OCI-LY1 (cell line): ENCODE results near the gene USP48.

ENCODE experiments used
- H2AFZ ChIP-seq: fragments of 200-600 bp; sonication (generic), shearing (Covaris generic); 2 replicates; pipeline ENCODE4 v1.6.0; 2014; ENCODE audit warnings: antibody characterized with exemption, mild to moderate bottlenecking, low read length
- H3F3A ChIP-seq: fragments of 200-600 bp; sonication (generic), shearing (Covaris generic); 2 replicates; pipeline ENCODE4 v1.6.0; 2014; ENCODE audit warnings: mild to moderate bottlenecking, antibody characterized with exemption, low read length, moderate library complexity; ENCODE audit not compliant: insufficient read depth
- H3K27ac ChIP-seq: fragments of 200-600 bp; sonication (generic); 2 replicates; pipeline ENCODE4 v1.5.1; 2014; ENCODE audit warnings: low read length, mixed run types, mild to moderate bottlenecking, low read depth; ENCODE audit not compliant: poor library complexity, severe bottlenecking
- H3K27me3 ChIP-seq: fragments of 200-600 bp; sonication (generic); 2 replicates; pipeline ENCODE4 v1.6.0; 2014; ENCODE audit warnings: antibody characterized with exemption, mild to moderate bottlenecking, low read length, moderate library complexity; ENCODE audit not compliant: insufficient read depth
- H3K36me3 ChIP-seq: fragments of 200-600 bp; sonication (generic); 2 replicates; pipeline ENCODE4 v1.6.1; 2014; ENCODE audit warnings: mild to moderate bottlenecking, antibody characterized with exemption, low read length, moderate library complexity, mixed read lengths; ENCODE audit not compliant: insufficient read depth
- H3K4me1 ChIP-seq: fragments of 200-600 bp; sonication (generic); 2 replicates; pipeline ENCODE4 v1.5.1; 2014; ENCODE audit warnings: mild to moderate bottlenecking, low read length, moderate library complexity; ENCODE audit not compliant: insufficient read depth, severe bottlenecking
- H3K4me2 ChIP-seq: fragments of 200-600 bp; sonication (generic), shearing (Covaris generic); 2 replicates; pipeline ENCODE4 v1.6.1; 2014; ENCODE audit warnings: low read length
- H3K4me3 ChIP-seq: fragments of 200-600 bp; sonication (generic); 2 replicates; pipeline ENCODE4 v1.5.1; 2014; ENCODE audit warnings: low read length, low read depth, mild to moderate bottlenecking, mixed read lengths; ENCODE audit not compliant: poor library complexity, severe bottlenecking
- H3K79me2 ChIP-seq: fragments of 200-600 bp; shearing (Covaris generic); 2 replicates; pipeline ENCODE4 v1.6.1; 2016; ENCODE audit warnings: mixed run types, low read length, mixed read lengths; ENCODE audit not compliant: insufficient read depth
- H3K9ac ChIP-seq: fragments of 200-600 bp; sonication (generic), shearing (Covaris generic); 2 replicates; pipeline ENCODE4 v1.6.1; 2014; ENCODE audit warnings: mild to moderate bottlenecking, low read length, mixed read lengths
- H3K9me2 ChIP-seq: fragments of 200-600 bp; sonication (generic), shearing (Covaris generic); 2 replicates; pipeline ENCODE4 v1.6.1; 2014; ENCODE audit warnings: low read depth, mild to moderate bottlenecking, low read length, mixed read lengths
- H3K9me3 ChIP-seq: fragments of 200-600 bp; shearing (Covaris generic); 2 replicates; pipeline ENCODE4 v1.6.1; 2014; ENCODE audit warnings: low read length, mixed read lengths
- H4K20me1 ChIP-seq: fragments of 200-600 bp; sonication (generic), shearing (Covaris generic); 2 replicates; pipeline ENCODE4 v1.6.0; 2016; ENCODE audit warnings: mild to moderate bottlenecking, low read length; ENCODE audit not compliant: insufficient read depth
- CTCF ChIP-seq: fragments of 200-600 bp; sonication (generic), shearing (Covaris generic); IDR thresholded peaks from 2 replicates; pipeline ENCODE4 v1.5.1; 2017; ENCODE audit warnings: mild to moderate bottlenecking, antibody characterized with exemption, low read length, moderate library complexity, mixed read lengths
- EZH2 ChIP-seq: fragments of 200-600 bp; sonication (generic), shearing (Covaris generic); IDR thresholded peaks from 2 replicates; pipeline ENCODE4 v1.8.0; 2017; ENCODE audit warnings: borderline replicate concordance, mixed run types, mild to moderate bottlenecking, antibody characterized with exemption, low read length, moderate library complexity, mixed read lengths

USP48 gene

GRCh38 chr1:21647431-21648351 is 135.3 kb downstream of the USP48 start:
- Histone ChIP-seq H3K36me3 (no peaks in the 10 kb centered on the region), H3K9me2 (no peaks in the 10 kb centered on the region), H3K4me1 (peaks cover 7% of the 10 kb centered on the region), H3K4me2 (no peak overlapping the region), H2AFZ (no peak overlapping the region), H3K4me3 (no peak overlapping the region), H3F3A (no peaks in the 10 kb centered on the region), H3K9me3 (no peaks in the 10 kb centered on the region), H4K20me1 (no peaks in the 10 kb centered on the region), H3K9ac (no peak overlapping the region), H3K27me3 (peaks cover 9% of the 10 kb centered on the region; the same call in 1 of the 2 replicates), H3K79me2 (no peaks in the 10 kb centered on the region), H3K27ac (no peak overlapping the region)
- TF ChIP-seq EZH2 (no peak), CTCF (no peak)

- H2AFZ ChIP-seq, result no peak overlapping the region
- H3K4me3 ChIP-seq, result no peak overlapping the region
- no peaks in the 10 kb centered on the region for H3K9me2 ChIP-seq
- H3F3A ChIP-seq, result no peaks in the 10 kb centered on the region
- H4K20me1 ChIP-seq, result no peaks in the 10 kb centered on the region
- no peak overlapping the region for H3K4me2 ChIP-seq
- H3K4me1 ChIP-seq, result no peaks in the 10 kb centered on the region
- TF ChIP-seq CTCF, result no peak
- no peak overlapping the region for H3K27ac ChIP-seq
- no peaks in the 10 kb centered on the region for H3K9me3 ChIP-seq
- H3K79me2 ChIP-seq, result no peaks in the 10 kb centered on the region
- no peak overlapping the region for H3K9ac ChIP-seq
- H3K36me3 ChIP-seq, result no peaks in the 10 kb centered on the region
- H3K27me3 ChIP-seq, result peaks cover 9% of the 10 kb centered on the region; the same call in 1 of the 2 replicates
Observed at GRCh38 chr1:21645550-21645949, 137.4 kb downstream of the USP48 start.

- H4K20me1 ChIP-seq, result no peaks in the 10 kb centered on the region
- H3K9me3 ChIP-seq, result no peaks in the 10 kb centered on the region
Observed at GRCh38 chr1:21644906-21645305, 138.0 kb downstream of the USP48 start.

More at GRCh38 chr1:21644906-21645305, 138.0 kb downstream of the USP48 start:
- Histone ChIP-seq H3K79me2 (no peaks in the 10 kb centered on the region), H3K9ac (no peak overlapping the region), H3K27me3 (peaks cover 9% of the 10 kb centered on the region; the same call in 1 of the 2 replicates), H2AFZ (no peak overlapping the region), H3K27ac (no peak overlapping the region), H3K9me2 (no peaks in the 10 kb centered on the region), H3F3A (no peaks in the 10 kb centered on the region), H3K36me3 (no peaks in the 10 kb centered on the region), H3K4me3 (no peak overlapping the region), H3K4me1 (no peaks in the 10 kb centered on the region), H3K4me2 (no peak overlapping the region)
- no peak for TF ChIP-seq EZH2
- TF ChIP-seq CTCF, result no peak
